Testis (tissue), 2 donors: Measurements from ENCODE around the gene FAM210B.

Experiments
- POLR2A ChIP-seq: fragments of 450-650 bp; IDR thresholded peaks from one replicate; pipeline ENCODE4 v1.6.1; 2017; ENCODE audit warnings: antibody characterized with exemption, mild to moderate bottlenecking, moderate library complexity
- TF ChIP-seq, protein P1 (sequence below), 3 experiments: fragments of 450-650 bp in 2 of 3; fragments of 200-600 bp in 1 of 3; sonication (generic) in 1 of 3; IDR thresholded peaks; one replicate each; pipeline ENCODE4 v1.5.1; 2016 to 2019; ENCODE audit warnings: antibody characterized with exemption in 3 of 3, mild to moderate bottlenecking in 2 of 3, moderate library complexity in 1 of 3

DNA sequence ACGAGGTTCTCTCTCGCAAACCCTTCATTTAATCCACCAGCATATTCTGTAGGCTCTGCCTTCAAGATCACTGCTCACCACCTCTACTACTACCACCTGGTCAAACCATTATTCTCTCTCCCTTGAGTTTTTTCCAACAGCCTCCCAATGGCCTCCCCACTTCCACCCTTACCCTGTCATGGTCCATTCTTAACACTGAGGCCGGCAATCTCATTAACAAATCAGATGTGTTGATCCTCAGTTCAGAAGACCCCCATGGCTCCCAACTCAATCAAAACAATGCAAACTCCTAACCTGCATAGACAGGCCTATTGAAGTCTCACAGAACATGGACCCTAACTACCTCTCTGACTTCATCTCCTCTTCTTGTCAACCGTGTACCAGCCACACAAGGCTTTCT is 31.0 kb downstream of the FAM210B start:
- TF ChIP-seq, protein P1, sequence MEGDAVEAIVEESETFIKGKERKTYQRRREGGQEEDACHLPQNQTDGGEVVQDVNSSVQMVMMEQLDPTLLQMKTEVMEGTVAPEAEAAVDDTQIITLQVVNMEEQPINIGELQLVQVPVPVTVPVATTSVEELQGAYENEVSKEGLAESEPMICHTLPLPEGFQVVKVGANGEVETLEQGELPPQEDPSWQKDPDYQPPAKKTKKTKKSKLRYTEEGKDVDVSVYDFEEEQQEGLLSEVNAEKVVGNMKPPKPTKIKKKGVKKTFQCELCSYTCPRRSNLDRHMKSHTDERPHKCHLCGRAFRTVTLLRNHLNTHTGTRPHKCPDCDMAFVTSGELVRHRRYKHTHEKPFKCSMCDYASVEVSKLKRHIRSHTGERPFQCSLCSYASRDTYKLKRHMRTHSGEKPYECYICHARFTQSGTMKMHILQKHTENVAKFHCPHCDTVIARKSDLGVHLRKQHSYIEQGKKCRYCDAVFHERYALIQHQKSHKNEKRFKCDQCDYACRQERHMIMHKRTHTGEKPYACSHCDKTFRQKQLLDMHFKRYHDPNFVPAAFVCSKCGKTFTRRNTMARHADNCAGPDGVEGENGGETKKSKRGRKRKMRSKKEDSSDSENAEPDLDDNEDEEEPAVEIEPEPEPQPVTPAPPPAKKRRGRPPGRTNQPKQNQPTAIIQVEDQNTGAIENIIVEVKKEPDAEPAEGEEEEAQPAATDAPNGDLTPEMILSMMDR (IDR thresholded peaks at IDR 0.05) = no peak
- no peak for TF ChIP-seq POLR2A
